Hematopoietic multipotent progenitor cell treated with erythropoietin and hydrocortisone succinate and interleukin-3 and kit ligand, for 8 days (in vitro differentiated cells): ENCODE measurements around the gene MAPK6.
"Not testable (repeated sequence)": the region's sequence is repeated elsewhere in the genome, so short reads cannot be mapped to it uniquely, and the experiment has no call there.

Source experiments
- DNase-seq: peaks from one replicate; pipeline ENCODE4 v3.0.0-alpha.2; 2015

Gene MAPK6

DNA sequence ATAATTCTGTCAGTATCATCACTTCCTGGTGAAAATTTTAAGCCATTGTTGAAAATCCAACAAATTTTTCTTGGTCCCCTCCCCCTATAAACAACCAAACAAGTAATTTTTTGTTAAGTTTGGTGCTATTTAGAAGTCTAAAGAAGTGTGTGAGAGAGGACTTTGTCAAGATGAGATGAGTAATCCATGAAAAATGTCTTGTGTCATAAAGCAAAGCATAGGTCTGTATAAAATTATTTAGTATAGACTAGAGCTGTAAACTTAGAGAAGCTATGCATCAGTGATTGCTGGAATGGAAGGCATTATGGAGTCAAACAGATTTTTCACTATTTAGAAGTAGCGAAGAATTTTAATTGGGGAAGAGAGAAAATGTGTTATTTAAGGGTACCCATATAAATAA, 31.4 kb downstream of the MAPK6 start:
- no peak for DNase-seq

DNA sequence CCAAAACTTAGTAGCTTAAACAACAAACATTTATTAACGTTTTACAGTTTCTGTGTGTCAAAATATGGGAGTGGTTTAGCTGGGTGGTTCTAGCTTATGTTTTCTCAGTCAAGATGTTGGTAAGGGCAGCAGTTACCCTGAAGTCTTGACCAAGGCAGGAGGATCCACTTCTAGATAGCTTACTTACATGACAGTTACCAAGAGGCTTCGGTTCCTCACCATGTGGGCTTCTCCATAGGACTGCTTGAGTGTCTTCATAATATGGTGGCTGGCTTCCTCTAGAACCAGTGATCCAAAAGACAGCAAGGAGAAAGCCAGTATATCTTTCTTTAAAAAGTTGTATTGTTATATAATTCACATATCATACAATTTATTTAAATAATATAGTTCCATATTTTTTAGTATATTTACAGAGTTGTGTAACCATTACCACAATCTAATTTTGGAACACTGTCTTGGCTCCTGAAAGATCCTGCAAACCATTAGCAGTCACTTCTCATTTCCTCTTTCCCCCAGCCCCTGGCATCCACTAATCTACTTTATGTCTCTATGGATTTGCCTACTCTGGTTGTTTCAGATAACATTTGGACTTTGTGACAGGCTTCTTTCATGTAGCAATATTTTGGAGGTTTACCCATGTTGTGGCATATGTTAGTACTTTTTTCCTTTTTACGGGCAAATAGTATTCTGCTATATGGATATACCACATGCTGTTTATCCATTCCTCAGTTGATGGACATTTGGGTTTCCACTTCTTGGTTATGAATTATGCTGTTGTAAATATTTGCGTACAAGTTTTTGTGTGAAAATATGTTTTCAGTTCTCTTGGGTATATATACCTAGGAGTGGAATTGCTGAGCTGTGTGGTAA, 33.3 kb downstream of the MAPK6 start:
- peak; percentile 53 for DNase-seq

DNA sequence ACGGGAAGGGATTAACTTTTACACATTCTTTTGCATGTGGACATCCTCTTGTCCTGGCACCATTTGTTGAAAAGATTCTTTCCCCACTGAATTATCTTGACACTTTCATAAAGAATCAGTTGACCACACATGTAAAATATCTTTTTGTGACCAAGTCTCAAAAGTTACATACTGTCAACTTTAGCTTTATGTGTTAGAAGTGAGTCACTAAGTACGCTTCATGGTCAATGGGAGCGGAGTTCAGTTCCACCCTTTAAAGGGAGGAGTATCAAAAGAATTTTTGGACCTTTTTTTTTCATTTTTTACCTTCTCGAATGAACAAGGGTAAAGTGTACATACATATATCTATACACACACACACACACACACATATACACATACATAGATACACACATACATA, 35.4 kb downstream of the MAPK6 start:
- no peak for DNase-seq

DNA sequence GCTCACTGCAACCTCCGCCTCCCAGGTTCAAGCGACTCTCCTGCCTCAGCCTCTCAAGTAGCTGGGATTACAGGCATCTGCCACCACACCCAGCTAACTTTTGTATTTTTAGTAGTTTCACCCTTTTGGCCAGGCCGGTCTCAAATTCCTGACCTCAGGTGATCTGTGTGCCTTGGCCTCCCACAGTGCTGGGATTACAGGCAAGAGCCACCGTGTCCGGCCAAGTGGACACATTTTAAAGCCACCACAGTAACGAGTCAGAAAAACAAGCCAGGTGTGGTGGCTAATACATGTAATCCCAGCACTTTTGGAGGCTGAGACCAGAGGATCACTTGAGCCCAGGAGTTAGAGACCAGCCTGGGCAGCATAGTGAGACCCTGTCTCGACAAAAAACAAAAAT, 35.8 kb downstream of the MAPK6 start:
- DNase-seq = not testable (repeated sequence)

DNA sequence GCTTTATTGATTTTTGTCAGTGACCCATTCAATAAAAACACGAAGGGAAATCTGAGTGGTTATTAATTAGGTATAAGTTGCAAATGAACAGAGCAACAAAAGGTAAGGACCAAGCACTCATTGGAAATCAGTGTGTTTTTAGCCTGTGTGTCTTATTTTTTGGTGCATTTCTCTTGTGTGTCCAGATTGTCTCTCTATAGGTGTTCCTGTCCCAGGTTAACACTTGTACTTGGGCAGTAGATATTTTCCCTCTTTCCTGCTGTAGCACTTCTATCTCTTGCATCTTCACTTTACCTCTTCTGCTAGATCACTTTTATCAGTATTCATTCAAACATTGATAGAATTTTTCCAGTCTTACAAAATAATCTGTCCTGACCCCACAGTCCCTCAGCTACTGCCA, 37.0 kb downstream of the MAPK6 start:
- no peak for DNase-seq

DNA sequence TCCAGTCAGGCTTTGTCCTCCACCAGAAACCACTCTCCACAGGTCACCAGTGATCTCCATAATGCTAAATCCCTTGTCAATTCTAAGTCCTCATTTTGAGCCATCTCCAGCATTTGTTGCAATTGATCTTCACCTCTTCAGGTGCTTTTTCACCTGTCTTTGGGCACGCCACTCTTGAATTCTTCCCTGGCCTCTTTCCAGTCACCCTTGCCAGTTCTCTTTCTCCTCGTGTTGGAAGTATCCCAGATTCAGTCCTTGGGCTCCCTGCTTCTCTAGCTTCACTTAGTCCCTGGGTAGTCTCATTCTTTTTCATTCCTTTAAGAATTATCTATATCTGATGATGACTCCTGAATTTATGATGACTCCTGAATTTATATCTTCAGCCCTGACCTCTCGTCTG, 37.5 kb downstream of the MAPK6 start:
- no peak for DNase-seq

DNA sequence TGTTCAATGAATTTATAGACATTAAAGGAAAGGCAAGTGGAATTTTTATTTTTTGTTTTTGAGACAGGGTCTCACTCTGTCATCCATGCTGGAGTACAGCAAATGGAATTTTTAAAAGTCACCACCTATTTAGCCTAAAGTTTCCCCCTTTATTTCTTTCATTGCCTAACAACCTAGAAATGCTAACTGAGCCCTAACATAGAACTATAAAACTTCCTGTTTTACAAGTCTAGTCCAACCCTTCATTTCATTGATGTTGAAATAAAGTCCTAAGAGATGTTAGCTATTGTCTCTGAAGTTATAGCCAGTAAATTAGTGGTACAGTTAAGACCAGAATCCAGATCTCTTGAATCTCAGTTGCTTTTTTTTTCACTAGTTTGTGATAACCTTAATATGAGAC, 39.0 kb downstream of the MAPK6 start:
- DNase-seq = no peak

DNA sequence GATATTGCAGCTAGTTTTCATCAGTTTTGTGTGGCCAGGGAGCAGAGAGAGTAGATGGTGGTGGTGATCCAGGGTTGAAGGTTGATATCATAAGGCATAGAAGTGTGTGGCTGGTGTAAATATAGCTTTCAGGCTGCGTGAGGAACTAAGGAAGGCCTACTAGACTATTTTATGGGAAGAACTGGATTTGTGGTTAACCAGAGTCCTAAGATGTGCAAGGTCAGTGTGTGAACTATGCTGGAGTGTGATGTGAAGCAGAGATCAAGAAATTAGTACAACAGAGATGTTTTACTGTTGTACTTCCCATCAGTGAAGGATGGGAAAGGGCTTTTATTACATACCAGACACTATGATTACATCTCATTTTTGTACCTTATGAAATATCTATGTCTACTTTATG, 41.5 kb downstream of the MAPK6 start:
- no peak for DNase-seq

DNA sequence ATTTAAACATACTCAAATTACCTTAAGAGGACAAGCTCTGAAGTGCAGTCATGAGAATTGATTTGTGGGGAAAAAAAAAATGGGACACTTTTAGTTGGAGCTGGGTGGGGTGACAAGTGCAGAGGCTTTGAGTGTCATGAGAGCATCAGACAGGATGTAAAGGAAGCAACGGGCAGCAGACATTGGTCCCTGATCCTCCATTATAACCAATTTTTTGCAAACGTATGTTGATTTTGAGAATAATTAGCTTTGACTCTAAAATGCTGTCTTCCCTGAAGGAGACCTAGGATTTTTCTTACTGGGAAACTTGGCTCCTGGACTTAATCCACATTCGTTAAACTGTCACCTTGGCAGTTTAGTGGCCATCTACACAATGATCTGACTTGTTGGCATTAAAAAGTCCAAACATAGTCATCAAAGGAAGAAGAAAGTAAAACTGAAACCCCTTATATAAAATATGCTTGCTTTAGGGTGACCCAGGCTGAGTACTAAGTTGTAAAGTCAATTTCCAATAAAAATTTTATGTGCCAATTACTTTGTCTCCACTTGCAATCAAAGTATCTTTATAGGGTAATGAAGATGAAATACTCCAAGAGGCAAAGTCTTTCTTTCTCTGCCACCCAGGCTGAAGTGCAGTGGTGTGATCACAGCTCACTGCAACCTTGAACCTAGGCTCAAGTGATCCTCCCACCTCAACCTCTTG, 48.0 kb downstream of the MAPK6 start:
- DNase-seq = no peak

DNA sequence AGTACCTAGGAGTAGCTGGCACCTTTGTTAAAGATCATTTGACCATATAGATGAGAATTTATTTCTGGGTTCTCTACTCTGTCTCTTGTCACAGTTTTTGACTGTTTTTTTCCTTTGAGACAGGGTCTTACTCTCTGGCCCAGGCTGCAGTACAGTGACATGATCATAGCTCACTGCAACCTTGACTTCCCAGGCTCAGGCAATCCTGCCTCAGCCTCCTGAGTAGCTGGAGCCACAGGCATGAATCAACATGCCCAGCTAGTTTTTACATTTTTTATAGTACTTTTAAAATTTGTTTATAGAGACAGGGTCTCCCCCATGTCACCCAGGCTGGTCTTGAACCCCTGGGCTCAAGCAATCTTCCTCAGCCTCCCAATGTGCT, 48.5 kb downstream of the MAPK6 start:
- DNase-seq = no peak

DNA sequence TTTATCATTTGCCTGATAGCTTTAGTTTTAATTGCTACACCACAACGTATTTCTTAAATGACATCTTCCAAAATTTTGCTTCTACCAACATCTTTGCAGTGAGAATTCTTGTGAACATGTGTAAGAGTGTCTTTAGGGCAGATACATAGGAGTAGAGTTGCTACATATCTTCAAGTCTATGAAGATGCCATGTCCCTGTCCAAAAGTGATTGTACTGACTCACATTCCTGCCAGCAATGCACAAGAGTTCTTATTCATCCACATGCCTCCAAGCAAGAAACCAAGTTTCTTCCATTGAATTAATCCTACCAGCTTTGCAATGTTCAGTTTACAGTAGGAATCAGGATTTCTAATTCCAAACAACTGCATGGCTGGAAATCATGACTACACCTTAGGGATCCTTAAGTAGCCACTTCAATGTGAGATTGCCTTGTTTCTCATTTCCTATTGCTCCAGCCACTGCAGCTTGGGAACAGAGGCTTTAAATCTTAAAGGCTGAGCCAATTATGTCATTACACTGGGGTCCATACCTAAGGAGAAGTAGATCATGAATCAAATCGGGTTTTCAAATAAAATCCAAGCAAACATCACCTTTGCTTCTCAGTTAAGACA, 49.1 kb downstream of the MAPK6 start:
- DNase-seq = no peak

DNA sequence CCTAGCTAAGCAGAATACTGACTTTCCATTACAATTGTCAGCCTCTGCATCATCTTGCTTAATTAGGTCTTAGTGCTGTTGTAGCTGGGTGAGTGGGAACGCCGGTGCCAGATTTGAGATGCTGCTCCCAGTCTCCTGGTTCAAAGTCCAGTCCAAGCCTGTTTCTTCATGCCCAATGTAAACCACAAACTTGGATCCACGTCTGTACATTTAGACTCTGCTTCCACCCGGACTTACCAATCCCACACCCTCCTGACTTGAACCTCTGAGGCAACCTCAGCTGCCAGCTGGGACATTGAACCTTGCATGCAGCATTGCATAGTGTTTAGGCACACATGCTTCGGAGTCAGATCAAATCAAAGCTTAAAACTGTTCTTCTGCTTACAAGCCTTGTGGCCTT, 50.5 kb downstream of the MAPK6 start:
- no peak for DNase-seq

DNA sequence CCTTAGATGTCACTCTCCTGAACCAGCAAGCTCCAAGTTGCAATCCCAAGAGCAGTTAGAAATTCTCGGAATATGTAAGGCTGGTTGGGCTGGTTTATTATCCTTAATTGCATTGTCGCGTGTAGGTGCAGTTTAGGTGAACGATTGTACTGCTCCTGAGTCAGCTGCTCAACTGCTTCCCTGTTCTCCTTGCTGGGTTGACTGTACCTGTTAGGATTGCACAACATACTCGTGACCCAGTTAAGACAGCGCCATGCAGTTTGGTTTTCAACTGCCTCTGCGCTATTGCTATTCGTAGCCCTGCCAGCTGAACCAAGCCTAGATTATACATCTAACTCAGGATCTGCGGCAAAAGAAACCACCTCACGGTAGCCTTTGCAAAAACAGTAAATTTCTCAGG, 52.6 kb downstream of the MAPK6 start:
- DNase-seq = no peak

DNA sequence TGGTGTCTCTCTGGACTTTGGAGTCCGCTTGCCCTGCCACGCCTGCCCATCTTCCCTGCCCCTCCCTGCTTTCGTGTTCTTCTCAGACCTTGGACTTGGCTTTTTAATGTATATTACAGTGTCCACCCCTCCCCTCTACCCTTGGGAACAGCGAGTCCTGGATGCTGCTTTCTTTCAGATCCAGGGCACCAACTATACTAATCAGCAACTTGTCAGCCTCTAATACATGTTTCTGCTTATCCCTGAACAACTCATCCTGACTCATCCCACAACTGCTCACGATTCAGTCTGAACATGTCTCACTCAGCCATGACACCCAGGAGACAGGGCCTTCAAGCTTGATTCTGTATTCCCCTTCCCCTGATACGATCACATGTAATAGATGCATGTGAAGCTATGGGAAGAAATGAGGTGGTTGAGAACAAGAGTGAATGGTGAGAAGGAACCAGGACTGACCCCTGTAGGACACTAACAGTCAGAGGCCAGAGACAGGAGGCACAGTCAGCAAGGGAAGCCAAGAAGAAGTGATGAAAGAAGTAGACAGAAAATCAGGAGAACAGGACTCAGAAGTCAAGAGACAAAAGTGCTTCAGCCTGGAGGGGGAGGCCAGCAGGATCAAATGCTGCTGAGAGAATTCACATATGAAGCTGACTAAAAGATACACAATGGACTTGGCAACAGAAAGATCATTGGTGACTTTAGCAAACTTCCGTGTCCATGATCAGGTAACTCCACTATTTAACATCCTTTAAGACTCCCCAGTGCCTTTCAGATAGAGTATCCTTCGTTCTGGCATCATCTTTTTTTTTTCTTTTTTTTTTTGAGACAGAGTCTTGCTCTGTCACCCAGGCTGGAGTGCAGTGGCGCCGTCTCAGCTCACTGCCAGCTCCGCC, 58.1 kb downstream of the MAPK6 start:
- no peak for DNase-seq

DNA sequence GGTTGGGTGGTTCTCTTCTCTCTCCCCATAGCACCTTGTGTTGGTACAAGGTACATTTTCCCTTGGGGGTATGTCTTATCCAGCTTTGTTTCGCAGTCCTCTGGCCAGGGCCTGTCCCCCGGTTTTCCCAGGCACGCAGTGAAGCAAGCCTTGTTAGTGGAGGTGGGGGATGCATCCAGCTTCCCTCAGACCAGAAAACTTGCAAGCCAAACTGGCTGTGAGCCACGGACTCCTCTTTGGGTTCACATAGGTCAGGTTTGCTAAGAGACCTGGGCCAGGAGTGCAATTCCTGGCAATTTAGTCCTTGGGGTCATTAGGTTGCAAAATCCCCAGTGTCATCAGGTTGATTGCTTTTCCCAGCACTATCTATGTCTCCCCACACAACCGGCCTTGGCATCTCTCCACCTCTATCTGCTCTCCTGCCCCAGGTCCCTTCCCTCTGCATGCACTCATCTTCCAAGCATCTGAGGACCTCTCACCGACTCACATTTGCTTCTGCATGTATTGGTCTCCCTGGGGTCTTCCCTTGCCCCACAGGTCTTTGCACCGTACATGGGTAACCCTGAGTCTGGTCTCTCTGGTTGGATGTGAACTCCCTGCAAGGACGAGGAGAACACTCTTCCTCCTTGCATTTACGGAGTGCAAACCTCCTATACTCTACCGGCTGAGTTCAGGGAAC, 59.3 kb downstream of the MAPK6 start:
- DNase-seq = no peak

DNA sequence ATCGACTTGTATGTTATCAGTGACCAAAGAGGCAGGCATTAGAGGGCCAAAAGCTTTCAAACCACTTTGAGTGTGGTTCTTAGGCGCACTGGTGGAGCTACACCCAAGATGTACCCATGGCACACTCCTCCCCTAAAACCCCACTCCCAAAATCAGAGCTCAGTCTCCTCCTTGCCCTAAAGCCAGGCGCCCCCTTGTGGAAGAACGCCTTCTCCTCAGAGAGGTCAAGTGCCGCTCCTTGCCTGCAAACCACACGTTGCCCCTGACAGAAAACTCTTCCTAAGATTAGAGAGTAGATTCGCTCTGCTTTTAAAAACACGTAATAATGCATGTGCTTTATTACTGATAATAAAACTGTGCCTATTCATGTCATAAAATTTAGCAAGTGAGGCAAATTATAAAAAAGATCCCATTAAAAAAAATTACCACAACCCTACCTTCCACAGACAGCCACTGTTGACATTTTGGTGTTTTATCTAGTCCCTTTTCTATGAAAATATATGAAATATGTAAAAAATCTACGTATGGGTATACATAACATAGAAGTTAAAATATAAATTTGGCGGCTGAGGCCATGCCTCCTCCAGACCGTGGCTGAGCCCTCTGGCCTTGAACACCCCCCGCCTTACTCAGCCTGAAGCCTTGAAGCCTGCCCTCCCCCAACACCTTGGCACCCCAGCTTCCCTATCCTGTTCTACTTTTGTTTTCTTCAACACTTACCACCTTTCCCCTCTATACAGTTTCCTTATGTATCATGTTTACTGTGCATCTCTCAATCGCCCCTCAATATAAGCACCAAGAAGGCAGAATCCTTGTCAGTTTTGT, 60.1 kb downstream of the MAPK6 start:
- peak; percentile 77 for DNase-seq

DNA sequence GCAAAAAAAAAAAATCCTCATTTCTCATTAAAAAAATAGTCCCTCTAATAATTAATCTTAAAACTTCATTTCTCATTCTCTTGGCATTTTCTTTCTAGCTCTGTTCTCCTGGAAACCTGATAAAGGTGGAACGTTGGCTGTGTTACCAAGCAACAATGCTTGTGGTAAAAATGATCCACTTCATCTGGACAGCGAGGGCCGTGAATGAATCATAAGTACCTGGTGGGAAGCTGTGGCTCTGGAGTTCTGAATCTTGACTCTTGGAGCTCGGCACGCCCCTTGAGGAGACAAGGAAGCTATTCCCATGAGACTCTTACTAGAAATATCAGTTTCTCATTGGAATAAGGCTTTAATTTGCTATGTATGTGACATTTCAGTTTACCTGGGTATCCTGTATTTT, 61.0 kb downstream of the MAPK6 start:
- DNase-seq = no peak

DNA sequence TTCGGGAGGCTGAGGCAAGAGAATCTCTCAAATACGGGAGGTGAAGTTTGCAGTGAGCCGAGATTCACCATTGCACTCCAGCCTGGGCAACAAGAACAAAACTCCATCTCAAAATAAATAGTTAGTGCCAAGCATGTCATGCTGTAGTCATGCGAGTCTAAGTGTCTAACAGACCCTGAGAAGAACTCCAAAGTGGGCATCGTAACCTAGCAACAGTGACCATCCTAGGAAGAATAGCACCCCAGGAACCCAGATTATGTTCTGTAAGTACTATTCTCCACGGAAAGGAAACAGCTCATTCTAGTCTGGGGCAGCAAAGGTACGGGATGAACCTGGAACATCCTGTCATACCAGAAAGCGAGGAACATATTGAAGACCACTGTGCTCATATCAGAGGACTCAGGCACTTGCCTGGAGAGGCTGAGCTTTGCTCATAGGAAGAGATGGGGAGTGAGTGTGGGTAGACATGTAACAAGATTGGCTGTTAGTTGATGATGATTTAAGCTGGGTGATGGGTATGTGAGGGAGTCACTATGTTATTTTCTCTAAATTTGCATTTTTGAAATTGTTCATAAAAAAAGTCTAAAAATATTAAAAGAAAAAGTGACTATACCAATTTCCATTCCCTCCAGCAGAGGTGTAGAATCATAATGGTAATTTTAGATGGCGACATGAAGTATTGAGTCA, 61.8 kb downstream of the MAPK6 start:
- no peak for DNase-seq

DNA sequence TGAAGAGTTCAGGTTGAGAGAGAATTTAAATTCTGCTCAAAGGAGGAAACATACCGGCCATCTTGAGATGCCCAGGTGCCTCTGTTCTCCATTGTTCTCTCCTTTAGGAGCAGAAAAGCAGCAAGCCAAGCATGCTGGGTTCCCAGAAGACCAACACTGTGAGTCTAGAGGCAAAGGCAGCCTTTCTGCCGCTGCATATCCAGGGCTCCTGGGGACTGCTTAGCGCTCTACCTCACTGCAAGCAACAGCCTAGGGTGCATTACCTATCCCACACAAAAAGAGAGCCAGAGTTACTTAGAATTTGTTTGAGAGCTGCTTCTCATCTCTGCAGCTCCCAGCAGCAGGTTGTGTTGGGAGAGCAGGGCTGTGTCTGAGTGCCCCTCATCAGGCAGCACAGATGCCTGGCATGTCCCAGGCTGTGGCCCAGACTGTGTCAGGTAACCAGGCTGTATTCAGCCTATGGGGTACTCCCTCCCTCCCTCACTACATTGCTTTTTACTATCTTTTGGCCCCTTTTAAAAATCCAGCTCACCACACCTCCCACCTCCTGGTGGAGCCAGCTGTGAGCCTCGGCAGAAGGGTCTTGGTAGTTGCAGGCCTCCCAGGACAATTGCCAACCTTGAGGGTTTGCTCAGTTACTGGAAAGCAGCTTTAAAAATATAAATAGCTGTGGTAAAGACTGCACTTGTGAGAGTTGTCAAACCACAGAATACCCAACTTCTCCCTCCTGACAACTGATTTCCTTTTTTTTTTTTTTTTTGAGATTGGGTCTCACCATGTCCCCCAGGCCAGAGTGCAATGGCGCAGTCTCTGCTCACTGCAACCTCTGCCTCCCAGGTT, 63.4 kb downstream of the MAPK6 start:
- no peak for DNase-seq

DNA sequence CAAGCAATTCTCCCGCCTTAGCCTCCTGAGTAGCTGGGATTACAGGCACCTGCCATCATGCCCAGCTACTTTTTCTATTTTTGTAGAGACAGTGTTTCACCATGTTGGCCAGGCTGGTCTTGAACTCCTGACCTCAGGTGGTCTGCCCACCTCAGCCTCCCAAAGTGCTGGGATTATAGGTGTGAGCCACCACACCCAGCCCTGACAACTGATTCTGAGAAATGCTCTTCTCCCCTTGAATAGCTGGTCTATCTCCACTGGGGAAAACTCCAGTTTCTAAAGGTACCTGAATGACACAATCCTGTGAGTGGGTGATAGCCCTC, 64.0 kb downstream of the MAPK6 start:
- not testable (repeated sequence) for DNase-seq
